Fibroblast of the aortic adventitia (primary cell): Measurements from ENCODE around the gene BTBD7. TPM values are rescaled to one million over a fixed set of nuclear protein-coding genes. Genes with fewer than 3 reads are reported as not detected.

Source experiments
- DNase-seq: peaks from one replicate; pipeline ENCODE4 v3.0.0-alpha.2; 2010; ENCODE audit warnings: low read depth
- H3K4me3 ChIP-seq: 2 replicates; pipeline ENCODE4 v1.5.1; 2011; ENCODE audit warnings: low read depth, mild to moderate bottlenecking, control low read depth, low read length, moderate library complexity
- CTCF ChIP-seq: IDR thresholded peaks from 2 replicates; pipeline ENCODE4 v1.5.1; 2011; ENCODE audit warnings: mild to moderate bottlenecking, low read length, control low read depth, inconsistent platforms; ENCODE audit not compliant: insufficient read depth
- total RNA-seq: library from RNA; depleted of rRNA; stranded (reverse); fragments of >200 nt; gene quantifications from 2 replicates; pipeline ENCODE4 v1.2.3, GENCODE V29; 2012; ENCODE audit warnings: low replicate concordance

Gene BTBD7
- total RNA-seq, 1 donor, result 38.0 TPM

GRCh38 chr14:93206793-93207467 lies 125.9 kb downstream of the BTBD7 start, which contains the start of the genes GON7 and UBR7:
GON7 (minus strand) TSS chr14:93207065; CDS start chr14:93207037, 28 bp downstream.
UBR7 (plus strand) TSS chr14:93207256; CDS start chr14:93207292, 36 bp downstream.
- peak within 1 kb of the TSS; percentile 93 for H3K4me3 ChIP-seq
- DNase-seq, result peak; percentile 94
- peak; percentile 32 for TF ChIP-seq CTCF

GRCh38 chr14:93201155-93201704 lies 131.6 kb downstream of the BTBD7 start:
- DNase-seq, result no peak
- H3K4me3 ChIP-seq, result no peak overlapping the region
- no peak for TF ChIP-seq CTCF

- no peak overlapping the region for H3K4me3 ChIP-seq
- no peak for DNase-seq
- no peak for TF ChIP-seq CTCF
These were observed 132.3 kb downstream of the BTBD7 start for GRCh38 chr14:93200553-93200952.

GRCh38 chr14:93199031-93199430 lies 133.8 kb downstream of the BTBD7 start:
- no peak overlapping the region for H3K4me3 ChIP-seq
- TF ChIP-seq CTCF, result no peak
- no peak for DNase-seq

GRCh38 chr14:93195316-93195999 lies 137.4 kb downstream of the BTBD7 start:
- TF ChIP-seq CTCF, result no peak
- DNase-seq, result no peak
- H3K4me3 ChIP-seq, result no peak overlapping the region

Other genes starting within 250 kb of the BTBD7 start
- gene ITPK1, start 217.1 kb downstream of the BTBD7 start, total RNA-seq, result 3.7 and 20.1 TPM in 2 replicates
- gene MOAP1, start 148.1 kb downstream of the BTBD7 start, total RNA-seq, result 5.7 and 12.7 TPM in 2 replicates
- 2.4 and 12.1 TPM in 2 replicates for gene LYSET, start 147.7 kb downstream of the BTBD7 start, total RNA-seq
- 17.3 and 28.1 TPM in 2 replicates for gene GON7, start 126.0 kb downstream of the BTBD7 start, total RNA-seq
- 43.3 and 46.9 TPM in 2 replicates for gene UBR7, start 125.8 kb downstream of the BTBD7 start, total RNA-seq
- not detected in 2 replicates for gene COX8C, start 14.1 kb upstream of the BTBD7 start, total RNA-seq
- 0.09 and 0.16 TPM in 2 replicates for gene UNC79, start 97.9 kb upstream of the BTBD7 start, total RNA-seq